Heart right ventricle (tissue), 16 donors: ENCODE measurements around the gene BPIFB2. TPM values are rescaled to one million over a fixed set of nuclear protein-coding genes. Genes with fewer than 3 reads are reported as not detected.

Experiments used
- ATAC-seq, 8 donors: fragments of 200-7000 bp; cut with Tn5 transposase; one replicate each; pipeline ENCODE4 v1.9.1; 2020; ENCODE audit warnings: mild to moderate bottlenecking in 8 of 8, moderate library complexity in 8 of 8, moderate number of reproducible peaks in 1 of 8
- DNase-seq, 2 donors: peaks; one replicate each; pipeline ENCODE4 v3.0.0-alpha.2; 2020
- H3K27ac ChIP-seq, 10 donors: fragments of 200-600 bp; sonication (generic) in 2 of 10; one replicate each; pipeline versions ENCODE4 v1.5.0 to v1.8.0; 2020 to 2022; ENCODE audit warnings: mild to moderate bottlenecking in 3 of 10
- H3K27me3 ChIP-seq, 7 donors: fragments of 200-600 bp; one replicate each; pipeline ENCODE4 v1.8.0; 2021 to 2022; ENCODE audit warnings: mild to moderate bottlenecking in 2 of 7
- H3K36me3 ChIP-seq, 9 donors: fragments of 200-600 bp; sonication (generic) in 1 of 9; one replicate each; pipeline versions ENCODE4 v1.5.0 to v1.8.0; 2020 to 2022; ENCODE audit warnings: mild to moderate bottlenecking in 2 of 9
- H3K4me1 ChIP-seq, 9 donors: fragments of 200-600 bp; sonication (generic) in 1 of 9; one replicate each; pipeline versions ENCODE4 v1.5.0 to v1.8.0; 2020 to 2022; ENCODE audit warnings: mild to moderate bottlenecking in 4 of 9
- H3K4me3 ChIP-seq, 10 donors: fragments of 200-600 bp; sonication (generic) in 2 of 10; one replicate each; pipeline versions ENCODE4 v1.5.0 to v1.8.0; 2020 to 2022; ENCODE audit warnings: mild to moderate bottlenecking in 7 of 10, moderate library complexity in 2 of 10
- H3K9me3 ChIP-seq, 11 donors: fragments of 200-600 bp in 10 of 11; sonication (generic) in 2 of 11; one replicate each; pipeline versions ENCODE4 v1.5.0 to v1.8.0; 2013 to 2022; ENCODE audit warnings: mild to moderate bottlenecking in 2 of 11, control low read depth in 1 of 11, moderate library complexity in 1 of 11
- CTCF ChIP-seq, 9 donors: fragments of 200-600 bp; sonication (generic) in 2 of 9; IDR thresholded peaks; one replicate each; pipeline versions ENCODE4 v1.5.0 to v1.8.0; 2021 to 2022; ENCODE audit warnings: antibody characterized with exemption in 9 of 9, mild to moderate bottlenecking in 5 of 9, moderate library complexity in 1 of 9
- WGBS, 2 donors: extraction: QIAGEN DNeasy Blood & Tissue Kit; methylation state at CpG; one replicate each; pipeline ENCODE4 v1.1.7; 2013; ENCODE audit warnings: inconsistent platforms in 1 of 2; 5-methylcytosine and 5-hydroxymethylcytosine counted together
- intact Hi-C, 10 donors: fragments of 100-400 bp; cut with DNase I; formaldehyde crosslinking; loops; one replicate each; pipeline versions ENCODE4 v1.11.1 to v1.14.2; 2022
- polyA plus RNA-seq, 2 donors: library from polyadenylated mRNA; stranded (reverse); fragments of 200-250 nt; gene quantifications; one replicate each; pipeline ENCODE4 v1.2.3, GENCODE V29; 2013
- total RNA-seq, 10 donors: library from RNA; stranded (reverse); fragmentation: NEBNext Ultra II Directional in 3 of 10; extraction: Animal tissue kit (Norgen Biotek cat#: 25700) in 3 of 10; gene quantifications; one replicate each; pipeline versions ENCODE4 v1.2.1 to v1.2.4, GENCODE V29; 2021 to 2023
- donor health status: Arrhythmogenic right ventricular cardiomyopathy.
- donor health status: ischemic (EF 13 %, LVEDD 7.1; RV severe dilation, severe dysfunction).
- donor health status: healthy with polysubstance abuse.
- donor health status: DM: no; HTN: yes; CAD: no.
- donor health status: DM: no; HTN: no; CAD: no.
- donor health status: ischemic (EF 25% LVEDD 6.9; RV normal size, moderate dysfunction).
- donor health status: ischemic (EF 25% LVEDD 5.7; RV mildly dilated, moderate dysfunction).
- donor health status: healthy.
- donor health status: DM: yes; HTN: yes; CAD: no.
- donor health status: Ischemic cardiomyopathy.
- donor health status: ischemic (EF 35%, LVEDD 5.7; RV mildly dilated, moderate dysfunction).
- donor health status: nonischemic (EF 11% LVEDD 7.7; RV severe dilation, severe dysfunction).
- donor health status: DM: yes; HTN: yes; CAD: no.
- donor health status: PGD.
- donor health status: ischemic (EF 29% LVEDD 5.4; RV normal size, mild dysfunction).
- donor health status: nonischemic (EF 23%, LVEDD 6.1; RV moderate dilation, normal function).

Gene BPIFB2
- total and polyA plus RNA-seq, 12 donors, result not detected

- ATAC-seq (no peak), DNase-seq (no peak)
- Histone ChIP-seq H3K4me3 (no peak overlapping the region), H3K27ac (no peak overlapping the region), H3K36me3 (no peaks in the 10 kb centered on the region), H3K9me3 (peaks cover 0 to 15% (median 0%) of the 10 kb centered on the region in 11 donors), H3K27me3 (no peaks in the 10 kb centered on the region), H3K4me1 (no peaks in the 10 kb centered on the region)
- no peak for TF ChIP-seq CTCF (IDR thresholded peaks at IDR 0.05)
- intact Hi-C loops, result loop anchor here in 1 of 10 donors (10.0 kb wide), 1 partner anchor 102 kb away; no protein-coding TSS in a partner anchor
- 85 to 86% methylated on average over 8 of the region's 8 CpGs for WGBS, 2 donors
Observed at GRCh38 chr20:33006776-33007375, 628 bp upstream of the BPIFB2 start.

GRCh38 chr20:33008336-33009213 lies 1.1 kb downstream of the BPIFB2 start:
- 85 to 86% methylated on average over 23 of the region's 23 CpGs for WGBS, 2 donors
- Histone ChIP-seq H3K27ac (no peak overlapping the region), H3K27me3 (peaks cover 0 to 9% (median 5%) of the 10 kb centered on the region in 7 donors), H3K9me3 (peaks cover 0 to 15% (median 0%) of the 10 kb centered on the region in 11 donors), H3K4me3 (no peak overlapping the region), H3K4me1 (no peaks in the 10 kb centered on the region), H3K36me3 (no peaks in the 10 kb centered on the region)
- intact Hi-C loops, result loop anchor here in 1 of 10 donors (10.0 kb wide), 1 partner anchor 104 kb away; no protein-coding TSS in a partner anchor
- TF ChIP-seq CTCF (IDR thresholded peaks at IDR 0.05), result no peak
- ATAC-seq, result no peak
- DNase-seq, result no peak

DNA sequence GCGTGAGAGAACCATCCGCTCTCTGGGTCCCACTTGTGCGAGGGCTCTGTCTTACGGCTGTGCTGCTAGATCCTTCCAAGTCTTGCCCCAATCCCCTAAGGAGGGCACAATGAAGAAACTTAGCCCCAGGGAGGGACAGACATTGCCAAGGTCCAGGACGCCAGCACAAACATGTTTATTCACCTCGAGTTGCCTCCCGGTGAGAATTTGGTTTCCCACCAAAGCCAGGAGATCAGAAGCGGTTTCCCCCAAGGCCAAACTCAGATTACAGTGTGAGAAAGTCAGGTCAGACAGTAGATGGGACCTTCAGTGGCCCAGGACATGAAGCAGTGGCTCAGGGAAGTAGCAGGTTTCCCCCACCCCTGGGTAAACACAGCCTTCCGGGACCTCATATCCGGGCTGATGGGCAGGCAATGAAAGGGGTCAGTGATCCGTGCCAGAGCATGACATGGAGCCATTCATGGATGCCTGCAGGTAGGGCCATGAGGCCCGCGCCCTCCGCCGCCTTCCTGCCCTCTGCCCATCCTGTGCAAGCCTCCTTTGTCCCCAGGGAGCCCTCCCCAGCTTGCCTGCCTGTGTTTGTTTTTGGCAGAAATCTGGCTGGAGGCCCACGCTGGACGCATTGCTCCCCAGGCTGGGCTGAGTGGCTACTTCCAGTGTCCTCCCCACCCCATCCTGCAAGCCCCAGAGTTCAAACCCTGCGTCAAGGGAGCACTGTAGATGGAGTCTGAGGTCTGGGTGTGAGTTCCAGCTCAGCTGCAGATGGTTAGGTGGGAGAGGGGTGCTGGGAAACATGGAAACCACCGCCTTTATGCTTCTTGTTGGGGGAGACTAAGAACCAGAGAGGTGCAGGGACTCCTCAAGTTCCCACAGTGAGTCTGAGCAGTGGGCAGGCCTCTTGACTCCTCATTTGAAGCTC lies 2.0 kb downstream of the BPIFB2 start:
- ATAC-seq, result no peak
- 56 to 62% methylated on average over 19 of the region's 19 CpGs for WGBS, 2 donors

More for the DNA sequence above, 2.0 kb downstream of the BPIFB2 start:
- intact Hi-C loops, result loop anchor here in 1 of 10 donors (10.0 kb wide), 1 partner anchor 105 kb away; no protein-coding TSS in a partner anchor
- Histone ChIP-seq H3K9me3 (peaks cover 0 to 15% (median 0%) of the 10 kb centered on the region in 11 donors), H3K36me3 (no peaks in the 10 kb centered on the region), H3K4me1 (no peaks in the 10 kb centered on the region), H3K4me3 (no peak overlapping the region), H3K27ac (no peak overlapping the region), H3K27me3 (peaks cover 0 to 16% (median 11%) of the 10 kb centered on the region in 7 donors)
- no peak for DNase-seq
- no peak for TF ChIP-seq CTCF (IDR thresholded peaks at IDR 0.05)
